ENCODE results near the gene PLA2G15.

Gene PLA2G15

DNA sequence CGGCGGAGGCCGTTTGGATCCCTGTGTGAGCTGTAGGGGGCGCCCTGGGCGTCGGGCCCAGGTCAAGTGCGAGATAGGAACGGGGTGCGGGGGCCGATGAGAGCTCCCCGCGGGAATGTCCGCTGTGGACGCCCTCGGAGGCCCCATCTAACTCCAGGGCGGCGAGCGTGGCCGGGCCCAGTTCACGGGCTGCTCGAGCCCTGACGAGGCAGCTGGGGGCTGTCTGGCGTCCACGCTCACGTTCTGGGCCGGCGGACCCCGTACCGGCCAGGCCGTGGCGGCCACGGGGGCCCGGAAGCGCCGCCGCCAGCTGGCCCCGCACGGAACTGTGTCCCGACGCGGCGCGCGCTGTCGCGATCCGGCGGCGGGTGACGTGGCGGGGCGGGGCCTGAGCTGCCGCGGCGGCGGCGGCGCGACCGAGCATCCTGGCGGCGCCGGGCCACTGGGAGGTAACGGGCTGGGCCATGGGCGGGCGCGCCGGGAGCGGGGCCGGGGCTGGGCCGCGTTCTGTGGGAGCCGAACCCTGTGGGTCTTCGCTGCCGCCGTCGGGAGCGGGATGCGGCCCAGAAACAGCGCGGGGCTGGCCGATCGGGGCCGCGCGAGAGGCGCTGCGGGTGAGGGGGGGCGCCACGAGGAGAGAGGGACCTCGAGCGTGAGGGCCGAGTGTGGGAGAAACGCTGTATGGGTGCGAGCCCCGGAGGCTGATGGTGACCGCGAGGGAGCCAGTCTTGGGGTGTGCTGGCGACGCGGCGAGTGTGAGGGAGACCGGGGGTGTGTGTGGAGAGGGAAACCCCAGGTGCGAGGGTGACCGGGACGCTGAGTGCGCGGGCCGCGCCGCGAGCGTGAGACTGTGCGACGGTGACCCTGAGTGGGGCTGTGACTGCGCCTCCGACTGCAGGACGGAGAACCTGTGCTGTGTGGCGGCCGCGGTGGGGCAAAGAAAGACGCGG is 19.2 kb downstream of the PLA2G15 start, which contains the start of gene SLC7A6 (continued):
- TF ChIP-seq KLF8 (tag by site-specific recombination; IDR thresholded peaks at IDR 0.05) (peak; percentile 49; the same call in 1 of the 2 replicates), GLIS1 (tag by site-specific recombination; IDR thresholded peaks at IDR 0.05) (peak; percentile 19; the same call in 1 of the 2 replicates), ZBTB6 (tag by site-specific recombination; IDR thresholded peaks at IDR 0.05) (0 out of 2 replicates have a peak, but pooled peaks have one; percentile 4), ZNF555 (tag by site-specific recombination; conservative IDR thresholded peaks at IDR 0.05) (no peak), ZNF148 (tag by site-specific recombination; IDR thresholded peaks at IDR 0.05; ENCODE audit: borderline replicate concordance) (no peak), ZSCAN23 (tag by site-specific recombination; IDR thresholded peaks at IDR 0.05) (no peak), ZNF302 (tag by site-specific recombination; IDR thresholded peaks at IDR 0.05; ENCODE audit: low read depth) (no peak), HOXA7 (CRISPR knock-in tag; IDR thresholded peaks at IDR 0.05; ENCODE audit: borderline replicate concordance) (no peak), ZNF621 (tag by site-specific recombination; IDR thresholded peaks at IDR 0.05) (no peak), ZNF580 (tag by site-specific recombination; IDR thresholded peaks at IDR 0.05) (peak; percentile 52), SP2 (tag by site-specific recombination; IDR thresholded peaks at IDR 0.05) (0 out of 2 replicates have a peak, but pooled peaks have one; percentile 12), ZNF777 (tag by site-specific recombination; IDR thresholded peaks at IDR 0.05; ENCODE audit: borderline replicate concordance) (peak; percentile 85), ZNF112 (tag by site-specific recombination; IDR thresholded peaks at IDR 0.05) (no peak), ZFP69B (tag by site-specific recombination; IDR thresholded peaks at IDR 0.05) (peak; percentile 59; the same call in 1 of the 2 replicates), ZFHX2 (tag by site-specific recombination; conservative IDR thresholded peaks at IDR 0.05) (peak; percentile 71), ZNF48 (tag by site-specific recombination; IDR thresholded peaks at IDR 0.05) (no peak), ZNF155 (tag by site-specific recombination; IDR thresholded peaks at IDR 0.05) (no peak), KLF1 (tag by site-specific recombination; IDR thresholded peaks at IDR 0.05) (peak; percentile 61), ZBTB7A (tag by site-specific recombination; IDR thresholded peaks at IDR 0.05; ENCODE audit: low read depth) (peak; percentile 77; the same call in 1 of the 2 replicates), KLF9 (tag by site-specific recombination; IDR thresholded peaks at IDR 0.05; ENCODE audit: low read depth) (peak; percentile 15; the same call in 1 of the 2 replicates), WT1 (tag by site-specific recombination; IDR thresholded peaks at IDR 0.05) (no peak), ZNF350 (tag by site-specific recombination; IDR thresholded peaks at IDR 0.05) (no peak), ZNF830 (tag by site-specific recombination; IDR thresholded peaks at IDR 0.05; ENCODE audit: low read depth) (no peak), TCF7L2 (IDR thresholded peaks at IDR 0.05; ENCODE audit: borderline replicate concordance, low read depth, low read length) (no peak), ZSCAN5A (tag by site-specific recombination; IDR thresholded peaks at IDR 0.05) (peak; percentile 68; the same call in 1 of the 2 replicates), ZNF394 (tag by site-specific recombination; IDR thresholded peaks at IDR 0.05; ENCODE audit: borderline replicate concordance) (0 out of 2 replicates have a peak, but pooled peaks have one; percentile 31), ZNF626 (tag by site-specific recombination; IDR thresholded peaks at IDR 0.05) (no peak)
- TF ChIP-seq, protein P1, sequence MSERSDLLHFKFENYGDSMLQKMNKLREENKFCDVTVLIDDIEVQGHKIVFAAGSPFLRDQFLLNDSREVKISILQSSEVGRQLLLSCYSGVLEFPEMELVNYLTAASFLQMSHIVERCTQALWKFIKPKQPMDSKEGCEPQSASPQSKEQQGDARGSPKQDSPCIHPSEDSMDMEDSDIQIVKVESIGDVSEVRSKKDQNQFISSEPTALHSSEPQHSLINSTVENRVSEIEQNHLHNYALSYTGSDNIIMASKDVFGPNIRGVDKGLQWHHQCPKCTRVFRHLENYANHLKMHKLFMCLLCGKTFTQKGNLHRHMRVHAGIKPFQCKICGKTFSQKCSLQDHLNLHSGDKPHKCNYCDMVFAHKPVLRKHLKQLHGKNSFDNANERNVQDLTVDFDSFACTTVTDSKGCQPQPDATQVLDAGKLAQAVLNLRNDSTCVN (tag by site-specific recombination; optimal IDR thresholded peaks at IDR 0.05): peak; percentile 98
- TF ChIP-seq, protein P2, sequence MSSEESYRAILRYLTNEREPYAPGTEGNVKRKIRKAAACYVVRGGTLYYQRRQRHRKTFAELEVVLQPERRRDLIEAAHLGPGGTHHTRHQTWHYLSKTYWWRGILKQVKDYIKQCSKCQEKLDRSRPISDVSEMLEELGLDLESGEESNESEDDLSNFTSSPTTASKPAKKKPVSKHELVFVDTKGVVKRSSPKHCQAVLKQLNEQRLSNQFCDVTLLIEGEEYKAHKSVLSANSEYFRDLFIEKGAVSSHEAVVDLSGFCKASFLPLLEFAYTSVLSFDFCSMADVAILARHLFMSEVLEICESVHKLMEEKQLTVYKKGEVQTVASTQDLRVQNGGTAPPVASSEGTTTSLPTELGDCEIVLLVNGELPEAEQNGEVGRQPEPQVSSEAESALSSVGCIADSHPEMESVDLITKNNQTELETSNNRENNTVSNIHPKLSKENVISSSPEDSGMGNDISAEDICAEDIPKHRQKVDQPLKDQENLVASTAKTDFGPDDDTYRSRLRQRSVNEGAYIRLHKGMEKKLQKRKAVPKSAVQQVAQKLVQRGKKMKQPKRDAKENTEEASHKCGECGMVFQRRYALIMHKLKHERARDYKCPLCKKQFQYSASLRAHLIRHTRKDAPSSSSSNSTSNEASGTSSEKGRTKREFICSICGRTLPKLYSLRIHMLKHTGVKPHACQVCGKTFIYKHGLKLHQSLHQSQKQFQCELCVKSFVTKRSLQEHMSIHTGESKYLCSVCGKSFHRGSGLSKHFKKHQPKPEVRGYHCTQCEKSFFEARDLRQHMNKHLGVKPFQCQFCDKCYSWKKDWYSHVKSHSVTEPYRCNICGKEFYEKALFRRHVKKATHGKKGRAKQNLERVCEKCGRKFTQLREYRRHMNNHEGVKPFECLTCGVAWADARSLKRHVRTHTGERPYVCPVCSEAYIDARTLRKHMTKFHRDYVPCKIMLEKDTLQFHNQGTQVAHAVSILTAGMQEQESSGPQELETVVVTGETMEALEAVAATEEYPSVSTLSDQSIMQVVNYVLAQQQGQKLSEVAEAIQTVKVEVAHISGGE (tag by site-specific recombination; conservative IDR thresholded peaks at IDR 0.05; ENCODE audit: low read depth): peak; percentile 63; the same call in 1 of the 2 replicates

Measured in HEK293 (cell line).